Right cardiac atrium (tissue), 5 donors: Measurements from ENCODE around the gene ETFA. TPM values are rescaled to one million over a fixed set of nuclear protein-coding genes. Genes with fewer than 3 reads are reported as not detected.
A peak's percentile ranks its signal among the peaks of the same experiment; 100 is the strongest.
"Not testable (repeated sequence)": the region's sequence is repeated elsewhere in the genome, so short reads cannot be mapped to it uniquely, and the experiment has no call there.

ENCODE experiments used
- ATAC-seq, 2 donors: fragments of 200-7000 bp; cut with Tn5 transposase; one replicate each; pipeline versions ENCODE4 v1.8.0 to v1.9.1; 2020; ENCODE audit warnings: moderate library complexity in 2 of 2, mild to moderate bottlenecking in 1 of 2
- DNase-seq, 3 donors: peaks; one replicate each; pipeline ENCODE4 v3.0.0-alpha.2; 2020
- H3K27ac ChIP-seq: one replicate; pipeline ENCODE4 v1.5.1; 2013; ENCODE audit warnings: mild to moderate bottlenecking, low read length, control low read depth, moderate library complexity
- H3K27me3 ChIP-seq: one replicate; pipeline ENCODE4 v1.6.1; 2013; ENCODE audit not compliant: control insufficient read depth, insufficient read depth
- H3K4me1 ChIP-seq: one replicate; pipeline ENCODE4 v1.6.1; 2013; ENCODE audit warnings: low read length; ENCODE audit not compliant: control insufficient read depth, insufficient read depth
- H3K4me3 ChIP-seq: one replicate; pipeline ENCODE4 v1.5.1; 2013; ENCODE audit warnings: low read length, control low read depth
- H3K9me3 ChIP-seq: one replicate; pipeline ENCODE4 v1.6.1; 2013; ENCODE audit warnings: low read length; ENCODE audit not compliant: control insufficient read depth
- WGBS: extraction: QIAGEN DNeasy Blood & Tissue Kit; methylation state at CpG from one replicate; pipeline ENCODE4 v1.1.7; 2013; 5-methylcytosine and 5-hydroxymethylcytosine counted together
- intact Hi-C, 4 donors: fragments of 100-400 bp; cut with DNase I; formaldehyde crosslinking; loops; one replicate each; pipeline versions ENCODE4 v1.11.0 to v1.14.0; 2022 to 2023
- polyA plus RNA-seq: library from polyadenylated mRNA; stranded (reverse); fragments of 200-250 nt; gene quantifications from one replicate; pipeline ENCODE4 v1.2.3, GENCODE V29; 2013
- total RNA-seq, 4 donors: library from RNA; stranded (reverse); fragmentation: NEBNext Ultra II Directional; extraction: Animal tissue kit (Norgen Biotek cat#: 25700); gene quantifications; one replicate each; pipeline ENCODE4 v1.2.1, GENCODE V29; 2021
- donor health status: healthy with polysubstance abuse.
- donor health status: DM: no; HTN: yes; CAD: no.
- donor health status: DM: no; HTN: no; CAD: no.
- donor health status: DM: no; HTN: yes; CAD: no; lungs with severe emphysema.
- donor health status: DM: yes; HTN: yes; CAD: no.

ETFA gene
- total and polyA plus RNA-seq, 5 donors: 248 to 283 (median 251) TPM

GRCh38 chr15:76321171-76321570 is 9.9 kb upstream of the ETFA start:
- Histone ChIP-seq H3K9me3 (no peaks in the 10 kb centered on the region), H3K4me1 (no peaks in the 10 kb centered on the region), H3K27ac (no peak overlapping the region), H3K27me3 (no peaks in the 10 kb centered on the region), H3K4me3 (no peak overlapping the region)
- ATAC-seq (no peak), DNase-seq (no peak)
- intact Hi-C loops: no loop called here
- 37% methylated on average over 10 of the region's 10 CpGs for WGBS

GRCh38 chr15:76320012-76320411 is 8.7 kb upstream of the ETFA start:
- H3K9me3 ChIP-seq: no peaks in the 10 kb centered on the region
- intact Hi-C loops: no loop called here
- H3K27ac ChIP-seq: no peak overlapping the region
- no peak overlapping the region for H3K4me3 ChIP-seq
- no peaks in the 10 kb centered on the region for H3K4me1 ChIP-seq
- no peaks in the 10 kb centered on the region for H3K27me3 ChIP-seq
- DNase-seq (no peak), ATAC-seq (no peak)
- 86% methylated on average over 6 of the region's 6 CpGs for WGBS

DNA sequence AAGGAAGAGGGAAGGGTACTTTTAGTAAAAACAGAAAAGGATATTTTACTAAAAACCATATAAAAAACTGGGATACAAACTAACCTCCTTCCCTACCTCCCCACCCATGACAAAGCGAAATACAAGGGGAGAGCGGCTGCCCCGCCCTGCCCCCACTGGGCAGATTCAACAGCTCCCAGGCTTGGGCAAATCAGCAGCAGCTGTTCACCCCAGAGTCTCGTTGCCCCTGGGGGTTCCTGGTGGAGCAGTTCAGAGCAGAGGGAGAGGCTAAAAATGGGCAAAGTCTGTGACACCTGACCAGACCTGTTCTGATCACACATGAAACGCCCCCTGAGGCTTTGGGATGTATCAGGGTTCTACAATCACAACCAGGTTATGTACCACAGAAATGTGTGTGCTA is 2.5 kb upstream of the ETFA start:
- intact Hi-C loops: no loop called here
- DNase-seq: no peak

GRCh38 chr15:76313175-76313567 is 1.9 kb upstream of the ETFA start:
- ATAC-seq, H3K27me3 ChIP-seq, H3K4me3 ChIP-seq, H3K9me3 ChIP-seq, H3K27ac ChIP-seq, H3K4me1 ChIP-seq, DNase-seq, intact Hi-C loops: not testable (repeated sequence)
- 91% methylated on average over 4 of the region's 4 CpGs for WGBS

More for the DNA sequence above, 2.5 kb upstream of the ETFA start:
- Histone ChIP-seq H3K9me3 (no peaks in the 10 kb centered on the region), H3K27me3 (no peaks in the 10 kb centered on the region), H3K27ac (no peak overlapping the region), H3K4me3 (no peak overlapping the region), H3K4me1 (peaks cover 2% of the 10 kb centered on the region)
- 75% methylated on average over 5 of the region's 5 CpGs for WGBS
- no peak for ATAC-seq

- Histone ChIP-seq H3K27ac (no peak overlapping the region), H3K27me3 (no peaks in the 10 kb centered on the region), H3K9me3 (no peaks in the 10 kb centered on the region), H3K4me3 (no peak overlapping the region), H3K4me1 (peaks cover 2% of the 10 kb centered on the region)
- no peak for DNase-seq
- 69% methylated on average over 7 of the region's 7 CpGs for WGBS
- intact Hi-C loops: no loop called here
- ATAC-seq: peak in 1 of 2 donors; percentile 8
Measured at GRCh38 chr15:76312540-76313174, 1.4 kb upstream of the ETFA start.

GRCh38 chr15:76310475-76311099 is 682 bp downstream of the ETFA start:
- Histone ChIP-seq H3K4me3 (peak overlapping the region; percentile 82), H3K4me1 (peaks cover 2% of the 10 kb centered on the region), H3K27ac (peak overlapping the region; percentile 59), H3K9me3 (no peaks in the 10 kb centered on the region), H3K27me3 (no peaks in the 10 kb centered on the region)
- WGBS: under 1% methylated on average over 16 of the region's 16 CpGs
- intact Hi-C loops: no loop called here
- ATAC-seq: peak; percentile 17 to 40
- DNase-seq: no peak

DNA sequence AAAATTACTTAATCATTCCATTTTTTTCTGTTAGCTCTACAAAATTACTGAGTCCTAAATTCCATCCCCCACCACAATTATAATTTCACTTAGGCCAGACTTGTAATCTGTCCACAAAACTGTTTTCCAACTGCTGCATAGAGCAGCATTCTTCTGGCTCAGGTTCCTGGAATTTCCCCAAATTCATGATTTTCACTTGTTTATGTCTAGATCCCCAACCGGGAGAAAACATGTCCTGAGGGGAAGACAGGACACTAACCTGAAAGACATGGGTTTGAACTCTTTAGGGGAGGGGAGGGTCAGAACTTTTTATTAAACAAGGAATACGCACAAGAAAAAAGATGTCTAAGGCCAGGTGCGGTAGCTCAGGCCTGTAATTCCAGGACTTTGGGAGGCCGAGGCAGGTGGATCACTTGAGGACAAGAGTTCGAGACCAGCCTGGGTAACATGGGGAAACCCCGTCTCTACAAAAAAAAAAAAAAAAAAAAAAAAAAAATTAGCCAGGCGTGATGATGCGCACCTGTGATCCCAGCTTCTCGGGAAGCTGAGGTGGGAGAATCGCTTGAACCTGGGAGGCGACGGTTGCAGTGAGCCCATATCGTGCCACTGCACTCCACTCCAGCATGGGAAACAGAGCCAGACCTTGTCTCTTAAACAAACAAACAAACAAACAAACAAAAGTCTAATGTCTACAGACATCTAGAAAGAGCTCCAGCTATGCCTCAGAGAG is 1.5 kb downstream of the ETFA start:
- intact Hi-C loops: no loop called here
- no peak for ATAC-seq
- Histone ChIP-seq H3K27me3 (no peaks in the 10 kb centered on the region), H3K27ac (no peak overlapping the region), H3K9me3 (no peaks in the 10 kb centered on the region), H3K4me3 (peak overlapping the region; percentile 82), H3K4me1 (peaks cover 2% of the 10 kb centered on the region)
- WGBS: 83% methylated on average over 13 of the region's 13 CpGs
- DNase-seq: no peak

- WGBS: 96% methylated on average over 1 of the region's 1 CpG
- H3K4me3 ChIP-seq: no peak overlapping the region
- ATAC-seq: no peak
- H3K27me3 ChIP-seq: no peaks in the 10 kb centered on the region
- H3K4me1 ChIP-seq: no peaks in the 10 kb centered on the region
- H3K9me3 ChIP-seq: no peaks in the 10 kb centered on the region
- DNase-seq: no peak
- intact Hi-C loops: no loop called here
- H3K27ac ChIP-seq: no peak overlapping the region
Measured at GRCh38 chr15:76303909-76304308, 7.4 kb downstream of the ETFA start.

DNA sequence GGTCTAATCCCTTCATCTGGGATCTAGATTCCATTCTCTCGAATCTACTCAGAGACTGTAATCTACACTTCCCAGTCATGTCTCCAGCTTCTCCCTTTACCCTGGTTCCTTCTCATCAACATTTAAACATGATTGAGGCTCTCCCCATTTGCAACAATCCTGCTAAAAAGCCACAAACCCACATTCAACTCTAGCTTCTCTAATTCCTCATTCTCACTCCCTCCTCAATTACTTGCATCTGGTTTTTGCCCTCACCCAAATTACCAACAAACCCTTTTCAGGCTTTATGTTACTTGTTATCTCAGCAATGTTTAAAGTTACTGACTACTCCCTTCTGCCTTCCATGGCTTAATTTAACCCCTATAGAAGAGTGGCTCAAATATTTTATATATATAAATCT is 11.5 kb downstream of the ETFA start:
- ATAC-seq: no peak
- WGBS: 84% methylated on average over 1 of the region's 1 CpG
- no peak for DNase-seq
- Histone ChIP-seq H3K27me3 (no peaks in the 10 kb centered on the region), H3K4me3 (no peak overlapping the region), H3K4me1 (no peaks in the 10 kb centered on the region), H3K27ac (no peak overlapping the region), H3K9me3 (no peaks in the 10 kb centered on the region)
- intact Hi-C loops: no loop called here

DNA sequence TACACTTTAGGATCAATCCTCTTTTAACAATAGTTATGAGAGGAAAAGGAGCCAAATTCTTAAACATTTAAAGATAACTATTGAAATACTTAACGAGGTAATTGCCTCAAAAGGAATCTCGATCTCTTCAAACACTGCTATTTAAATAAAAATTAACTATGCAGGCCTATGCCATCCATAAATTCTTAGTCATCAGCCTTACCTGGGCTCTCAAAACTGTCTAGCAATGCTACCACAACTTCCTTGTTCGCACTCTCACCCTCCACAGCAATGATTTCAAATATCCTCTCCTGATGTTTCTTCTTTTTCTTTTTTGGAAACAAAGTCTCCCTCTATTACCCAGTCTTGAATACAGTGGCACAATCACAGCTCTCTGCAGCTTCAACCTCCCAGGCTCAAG is 12.3 kb downstream of the ETFA start:
- H3K4me3 ChIP-seq: no peak overlapping the region
- no peaks in the 10 kb centered on the region for H3K4me1 ChIP-seq
- 73% methylated on average over 3 of the region's 3 CpGs for WGBS
- ATAC-seq (no peak), DNase-seq (no peak)
- no peak overlapping the region for H3K27ac ChIP-seq
- H3K9me3 ChIP-seq: no peaks in the 10 kb centered on the region
- no peaks in the 10 kb centered on the region for H3K27me3 ChIP-seq
- intact Hi-C loops: no loop called here

DNA sequence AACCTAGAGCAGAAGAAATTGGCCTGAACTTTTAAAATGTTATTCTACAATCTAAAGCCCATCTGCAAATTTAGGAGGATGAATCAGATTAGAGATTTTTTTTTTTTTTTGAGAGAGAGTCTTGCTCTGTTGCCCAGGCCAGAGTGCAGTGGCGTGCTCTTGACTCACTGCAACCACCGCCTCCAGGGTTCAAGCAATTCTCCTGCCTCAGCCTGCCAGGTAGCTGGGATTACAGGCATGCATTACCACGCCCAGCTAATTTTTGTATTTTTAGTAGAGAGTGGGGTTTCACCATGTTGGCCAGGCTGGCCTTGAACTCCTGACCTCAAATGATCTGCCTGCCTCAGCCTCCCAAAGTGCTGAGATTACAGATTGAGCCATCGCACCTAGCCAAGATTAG is 13.3 kb downstream of the ETFA start:
- DNase-seq, H3K9me3 ChIP-seq, ATAC-seq, H3K27me3 ChIP-seq, H3K4me1 ChIP-seq, H3K4me3 ChIP-seq, H3K27ac ChIP-seq, intact Hi-C loops: not testable (repeated sequence)
- WGBS: 98% methylated on average over 4 of the region's 4 CpGs
